Mucosa of rectum (tissue), 2 donors: Measurements from ENCODE around the gene FBXO4.
"Not testable (repeated sequence)": the region's sequence is repeated elsewhere in the genome, so short reads cannot be mapped to it uniquely, and the experiment has no call there.

ENCODE experiments used
- H3K27ac ChIP-seq, 2 donors: one replicate each; pipeline ENCODE4 v1.7.0; 2013; ENCODE audit warnings: inconsistent platforms in 2 of 2, low read depth in 2 of 2, low read length in 2 of 2
- H3K27me3 ChIP-seq, 2 donors: one replicate each; pipeline ENCODE4 v1.7.0; 2013; ENCODE audit warnings: low read length in 2 of 2; ENCODE audit not compliant: control insufficient read depth in 2 of 2, insufficient read depth in 2 of 2
- H3K36me3 ChIP-seq, 2 donors: one replicate each; pipeline ENCODE4 v1.7.0; 2013; ENCODE audit warnings: low read length in 2 of 2; ENCODE audit not compliant: control insufficient read depth in 2 of 2, insufficient read depth in 2 of 2
- H3K4me1 ChIP-seq, 2 donors: one replicate each; pipeline ENCODE4 v1.7.0; 2013; ENCODE audit warnings: low read length in 2 of 2, mild to moderate bottlenecking in 1 of 2; ENCODE audit not compliant: control insufficient read depth in 2 of 2, insufficient read depth in 2 of 2
- H3K4me3 ChIP-seq, 2 donors: one replicate each; pipeline ENCODE4 v1.7.0; 2013; ENCODE audit warnings: low read length in 2 of 2
- H3K9ac ChIP-seq, 2 donors: one replicate each; pipeline ENCODE4 v1.7.0; 2013; ENCODE audit warnings: low read length in 2 of 2, low read depth in 1 of 2, mild to moderate bottlenecking in 1 of 2
- H3K9me3 ChIP-seq, 2 donors: one replicate each; pipeline ENCODE4 v1.7.0; 2013; ENCODE audit warnings: low read length in 2 of 2; ENCODE audit not compliant: control insufficient read depth in 2 of 2
- donor health status: healthy.
- donor health status: Normal muscosa, but diverticular disease.

FBXO4 gene

GRCh38 chr5:41973087-41973486 lies 48.0 kb downstream of the FBXO4 start:
- H3K27me3 ChIP-seq: no peaks in the 10 kb centered on the region
- H3K4me1 ChIP-seq: no peaks in the 10 kb centered on the region
- H3K9ac ChIP-seq: no peak overlapping the region
- no peaks in the 10 kb centered on the region for H3K36me3 ChIP-seq
- H3K27ac ChIP-seq: no peak overlapping the region
- H3K4me3 ChIP-seq: no peak overlapping the region
- H3K9me3 ChIP-seq: no peaks in the 10 kb centered on the region

GRCh38 chr5:41973887-41974286 lies 48.8 kb downstream of the FBXO4 start:
- Histone ChIP-seq H3K4me1 (no peaks in the 10 kb centered on the region), H3K27ac (no peak overlapping the region), H3K9ac (no peak overlapping the region), H3K9me3 (no peaks in the 10 kb centered on the region), H3K36me3 (no peaks in the 10 kb centered on the region), H3K27me3 (no peaks in the 10 kb centered on the region), H3K4me3 (no peak overlapping the region)

- H3K4me1 ChIP-seq: no peaks in the 10 kb centered on the region
- no peak overlapping the region for H3K4me3 ChIP-seq
- no peaks in the 10 kb centered on the region for H3K9me3 ChIP-seq
- H3K27me3 ChIP-seq: no peaks in the 10 kb centered on the region
- H3K9ac ChIP-seq: no peak overlapping the region
- no peak overlapping the region for H3K27ac ChIP-seq
- H3K36me3 ChIP-seq: no peaks in the 10 kb centered on the region
These were observed 53.6 kb downstream of the FBXO4 start for GRCh38 chr5:41978676-41979075.

- Histone ChIP-seq H3K9me3 (no peaks in the 10 kb centered on the region), H3K36me3 (no peaks in the 10 kb centered on the region), H3K9ac (no peak overlapping the region), H3K27me3 (no peaks in the 10 kb centered on the region), H3K27ac (no peak overlapping the region), H3K4me1 (no peaks in the 10 kb centered on the region), H3K4me3 (no peak overlapping the region)
These were observed 55.3 kb downstream of the FBXO4 start for GRCh38 chr5:41980396-41980795.

GRCh38 chr5:41980870-41981269 lies 55.8 kb downstream of the FBXO4 start:
- Histone ChIP-seq H3K4me3 (no peak overlapping the region), H3K27me3 (no peaks in the 10 kb centered on the region)

GRCh38 chr5:41982858-41983257 lies 57.8 kb downstream of the FBXO4 start:
- H3K4me1 ChIP-seq, H3K27me3 ChIP-seq, H3K27ac ChIP-seq, H3K36me3 ChIP-seq, H3K9ac ChIP-seq, H3K9me3 ChIP-seq, H3K4me3 ChIP-seq: not testable (repeated sequence)

More at GRCh38 chr5:41980870-41981269, 55.8 kb downstream of the FBXO4 start:
- Histone ChIP-seq H3K27ac (no peak overlapping the region), H3K36me3 (no peaks in the 10 kb centered on the region), H3K4me1 (no peaks in the 10 kb centered on the region), H3K9me3 (no peaks in the 10 kb centered on the region), H3K9ac (no peak overlapping the region)

- Histone ChIP-seq H3K4me1 (no peaks in the 10 kb centered on the region), H3K9ac (no peak overlapping the region), H3K36me3 (no peaks in the 10 kb centered on the region), H3K27ac (no peak overlapping the region), H3K4me3 (no peak overlapping the region), H3K27me3 (no peaks in the 10 kb centered on the region), H3K9me3 (no peaks in the 10 kb centered on the region)
These were observed 58.2 kb downstream of the FBXO4 start for GRCh38 chr5:41983284-41983683.

- Histone ChIP-seq H3K9ac (no peak overlapping the region), H3K4me3 (no peak overlapping the region), H3K27ac (no peak overlapping the region), H3K4me1 (no peaks in the 10 kb centered on the region), H3K27me3 (no peaks in the 10 kb centered on the region), H3K9me3 (no peaks in the 10 kb centered on the region), H3K36me3 (no peaks in the 10 kb centered on the region)
These were observed 61.0 kb downstream of the FBXO4 start for GRCh38 chr5:41985945-41986695.
